Left hindlimb (tissue), 1 donor: ENCODE measurements around the gene TMEM190.
A peak's percentile ranks its signal among the peaks of the same experiment; 100 is the strongest.

Experiments
- DNase-seq: peaks from one replicate; pipeline ENCODE4 v3.0.0-alpha.2; 2018

The TMEM190 gene

GRCh38 chr19:55352040-55352439 is 24.6 kb upstream of the TMEM190 start:
- no peak for DNase-seq

- DNase-seq: no peak
Observed at GRCh38 chr19:55352549-55353145, 24.0 kb upstream of the TMEM190 start.

- no peak for DNase-seq
Observed at GRCh38 chr19:55353356-55353802, 23.2 kb upstream of the TMEM190 start.

GRCh38 chr19:55353803-55354697 is 22.6 kb upstream of the TMEM190 start:
- no peak for DNase-seq

GRCh38 chr19:55354698-55355212 is 21.9 kb upstream of the TMEM190 start, which contains the start of gene COX6B2:
TSS of gene COX6B2 (minus strand) at chr19:55354719. CDS start at chr19:55354521, 198 bp downstream.
- DNase-seq: no peak

GRCh38 chr19:55355213-55355821 is 21.3 kb upstream of the TMEM190 start:
- DNase-seq: no peak

- no peak for DNase-seq
Observed at GRCh38 chr19:55358493-55358892, 18.1 kb upstream of the TMEM190 start.

GRCh38 chr19:55358943-55359908 is 17.4 kb upstream of the TMEM190 start:
- no peak for DNase-seq

GRCh38 chr19:55360902-55361301 is 15.7 kb upstream of the TMEM190 start:
- no peak for DNase-seq

GRCh38 chr19:55362174-55362989 is 14.2 kb upstream of the TMEM190 start:
- DNase-seq: no peak

GRCh38 chr19:55362990-55363716 is 13.5 kb upstream of the TMEM190 start, which contains the start of gene GARIN5B:
TSS of gene GARIN5B (minus strand) at chr19:55363260. CDS start at chr19:55363066, 194 bp downstream.
- DNase-seq: no peak

GRCh38 chr19:55365245-55365644 is 11.4 kb upstream of the TMEM190 start:
- no peak for DNase-seq

GRCh38 chr19:55365964-55366363 is 10.7 kb upstream of the TMEM190 start:
- no peak for DNase-seq

GRCh38 chr19:55366790-55367189 is 9.8 kb upstream of the TMEM190 start:
- no peak for DNase-seq

- no peak for DNase-seq
Observed at GRCh38 chr19:55368106-55368505, 8.5 kb upstream of the TMEM190 start.

GRCh38 chr19:55368701-55369563 is 7.7 kb upstream of the TMEM190 start:
- DNase-seq: peak; percentile 53

- no peak for DNase-seq
Observed at GRCh38 chr19:55369653-55370304, 6.8 kb upstream of the TMEM190 start.

GRCh38 chr19:55370305-55370988 is 6.2 kb upstream of the TMEM190 start, which contains the start of gene IL11:
TSS of gene IL11 (minus strand) at chr19:55370463. CDS start at chr19:55370310, 153 bp downstream.
- no peak for DNase-seq
